GM12878 (cell line): ENCODE data around the gene NUCB1.

ENCODE experiments used
- CHD4 ChIP-seq: fragments of 200-600 bp; sonication (generic); IDR thresholded peaks from 2 replicates; pipeline ENCODE4 v1.6.1; 2016; ENCODE audit warnings: mild to moderate bottlenecking
- GABPA ChIP-seq: IDR thresholded peaks from 2 replicates; pipeline ENCODE4 v1.6.1; 2014; ENCODE audit warnings: antibody characterized with exemption, low read depth, mild to moderate bottlenecking, inconsistent platforms
- JUND ChIP-seq: IDR thresholded peaks from 2 replicates; pipeline ENCODE4 v1.6.1; 2012; ENCODE audit warnings: low read depth, mild to moderate bottlenecking, low read length, improper control_type of control experiment, moderate library complexity
- POLR2A ChIP-seq: IDR thresholded peaks from 2 replicates; pipeline ENCODE4 v1.6.1; 2011; ENCODE audit warnings: low read depth, mild to moderate bottlenecking, low read length
- POLR2AphosphoS5 ChIP-seq: IDR thresholded peaks from 2 replicates; pipeline ENCODE4 v1.6.1; 2011; ENCODE audit warnings: mild to moderate bottlenecking, low read length, inconsistent platforms
- TARDBP ChIP-seq: IDR thresholded peaks from 2 replicates; pipeline ENCODE4 v1.6.1; 2016; ENCODE audit warnings: borderline replicate concordance
- TF ChIP-seq, protein P1 (sequence below): IDR thresholded peaks from 2 replicates; pipeline ENCODE4 v1.6.1; 2011; ENCODE audit warnings: low read depth, low read length, improper control_type of control experiment, borderline replicate concordance
- TF ChIP-seq, protein P2 (sequence below): fragments of 450-650 bp; IDR thresholded peaks from 2 replicates; pipeline ENCODE4 v1.6.1; 2018; ENCODE audit warnings: mild to moderate bottlenecking, low read depth, moderate library complexity; ENCODE audit not compliant: partially characterized antibody
- TF ChIP-seq, protein P3 (sequence below), 3 experiments: IDR thresholded peaks in 2 of 3; conservative IDR thresholded peaks in 1 of 3; 2 replicates each; pipeline ENCODE4 v1.5.1; 2011; ENCODE audit warnings: low read depth in 3 of 3, low read length in 3 of 3, mild to moderate bottlenecking in 3 of 3, control low read depth in 2 of 3, moderate library complexity in 2 of 3, inconsistent platforms in 1 of 3, mixed read lengths in 1 of 3; ENCODE audit not compliant: control insufficient read depth in 2 of 3, insufficient read depth in 1 of 3; ENCODE audit errors: extremely low read depth in 1 of 3
- TF ChIP-seq, protein P4 (sequence below): IDR thresholded peaks from 2 replicates; pipeline ENCODE4 v1.6.1; 2012; ENCODE audit warnings: low read length, inconsistent platforms
- TF ChIP-seq, protein P5 (sequence below): fragments of 450-650 bp; IDR thresholded peaks from 2 replicates; pipeline ENCODE4 v1.6.1; 2016; ENCODE audit warnings: mild to moderate bottlenecking, moderate library complexity, borderline replicate concordance

DNA sequence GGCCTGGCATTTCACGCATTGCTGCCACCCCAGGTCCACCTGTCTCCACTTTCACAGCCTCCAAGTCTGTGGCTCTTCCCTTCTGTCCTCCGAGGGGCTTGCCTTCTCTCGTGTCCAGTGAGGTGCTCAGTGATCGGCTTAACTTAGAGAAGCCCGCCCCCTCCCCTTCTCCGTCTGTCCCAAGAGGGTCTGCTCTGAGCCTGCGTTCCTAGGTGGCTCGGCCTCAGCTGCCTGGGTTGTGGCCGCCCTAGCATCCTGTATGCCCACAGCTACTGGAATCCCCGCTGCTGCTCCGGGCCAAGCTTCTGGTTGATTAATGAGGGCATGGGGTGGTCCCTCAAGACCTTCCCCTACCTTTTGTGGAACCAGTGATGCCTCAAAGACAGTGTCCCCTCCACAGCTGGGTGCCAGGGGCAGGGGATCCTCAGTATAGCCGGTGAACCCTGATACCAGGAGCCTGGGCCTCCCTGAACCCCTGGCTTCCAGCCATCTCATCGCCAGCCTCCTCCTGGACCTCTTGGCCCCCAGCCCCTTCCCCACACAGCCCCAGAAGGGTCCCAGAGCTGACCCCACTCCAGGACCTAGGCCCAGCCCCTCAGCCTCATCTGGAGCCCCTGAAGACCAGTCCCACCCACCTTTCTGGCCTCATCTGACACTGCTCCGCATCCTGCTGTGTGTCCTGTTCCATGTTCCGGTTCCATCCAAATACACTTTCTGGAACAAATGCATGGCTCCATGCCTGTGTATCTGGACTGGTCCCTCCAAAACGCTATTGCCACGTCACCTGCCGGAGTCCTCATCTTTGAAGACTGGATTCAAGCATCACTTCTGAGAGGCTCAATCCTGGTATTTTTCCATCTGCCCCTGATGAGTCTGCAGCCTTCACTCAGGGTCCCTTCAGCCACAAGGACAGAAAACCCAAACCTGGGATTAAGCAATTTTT, 22.7 kb downstream of the NUCB1 start:
- TF ChIP-seq, protein P1, sequence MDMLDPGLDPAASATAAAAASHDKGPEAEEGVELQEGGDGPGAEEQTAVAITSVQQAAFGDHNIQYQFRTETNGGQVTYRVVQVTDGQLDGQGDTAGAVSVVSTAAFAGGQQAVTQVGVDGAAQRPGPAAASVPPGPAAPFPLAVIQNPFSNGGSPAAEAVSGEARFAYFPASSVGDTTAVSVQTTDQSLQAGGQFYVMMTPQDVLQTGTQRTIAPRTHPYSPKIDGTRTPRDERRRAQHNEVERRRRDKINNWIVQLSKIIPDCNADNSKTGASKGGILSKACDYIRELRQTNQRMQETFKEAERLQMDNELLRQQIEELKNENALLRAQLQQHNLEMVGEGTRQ = no peak
- TF ChIP-seq, protein P2, sequence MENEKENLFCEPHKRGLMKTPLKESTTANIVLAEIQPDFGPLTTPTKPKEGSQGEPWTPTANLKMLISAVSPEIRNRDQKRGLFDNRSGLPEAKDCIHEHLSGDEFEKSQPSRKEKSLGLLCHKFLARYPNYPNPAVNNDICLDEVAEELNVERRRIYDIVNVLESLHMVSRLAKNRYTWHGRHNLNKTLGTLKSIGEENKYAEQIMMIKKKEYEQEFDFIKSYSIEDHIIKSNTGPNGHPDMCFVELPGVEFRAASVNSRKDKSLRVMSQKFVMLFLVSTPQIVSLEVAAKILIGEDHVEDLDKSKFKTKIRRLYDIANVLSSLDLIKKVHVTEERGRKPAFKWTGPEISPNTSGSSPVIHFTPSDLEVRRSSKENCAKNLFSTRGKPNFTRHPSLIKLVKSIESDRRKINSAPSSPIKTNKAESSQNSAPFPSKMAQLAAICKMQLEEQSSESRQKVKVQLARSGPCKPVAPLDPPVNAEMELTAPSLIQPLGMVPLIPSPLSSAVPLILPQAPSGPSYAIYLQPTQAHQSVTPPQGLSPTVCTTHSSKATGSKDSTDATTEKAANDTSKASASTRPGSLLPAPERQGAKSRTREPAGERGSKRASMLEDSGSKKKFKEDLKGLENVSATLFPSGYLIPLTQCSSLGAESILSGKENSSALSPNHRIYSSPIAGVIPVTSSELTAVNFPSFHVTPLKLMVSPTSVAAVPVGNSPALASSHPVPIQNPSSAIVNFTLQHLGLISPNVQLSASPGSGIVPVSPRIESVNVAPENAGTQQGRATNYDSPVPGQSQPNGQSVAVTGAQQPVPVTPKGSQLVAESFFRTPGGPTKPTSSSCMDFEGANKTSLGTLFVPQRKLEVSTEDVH = no peak
- TF ChIP-seq, protein P3, sequence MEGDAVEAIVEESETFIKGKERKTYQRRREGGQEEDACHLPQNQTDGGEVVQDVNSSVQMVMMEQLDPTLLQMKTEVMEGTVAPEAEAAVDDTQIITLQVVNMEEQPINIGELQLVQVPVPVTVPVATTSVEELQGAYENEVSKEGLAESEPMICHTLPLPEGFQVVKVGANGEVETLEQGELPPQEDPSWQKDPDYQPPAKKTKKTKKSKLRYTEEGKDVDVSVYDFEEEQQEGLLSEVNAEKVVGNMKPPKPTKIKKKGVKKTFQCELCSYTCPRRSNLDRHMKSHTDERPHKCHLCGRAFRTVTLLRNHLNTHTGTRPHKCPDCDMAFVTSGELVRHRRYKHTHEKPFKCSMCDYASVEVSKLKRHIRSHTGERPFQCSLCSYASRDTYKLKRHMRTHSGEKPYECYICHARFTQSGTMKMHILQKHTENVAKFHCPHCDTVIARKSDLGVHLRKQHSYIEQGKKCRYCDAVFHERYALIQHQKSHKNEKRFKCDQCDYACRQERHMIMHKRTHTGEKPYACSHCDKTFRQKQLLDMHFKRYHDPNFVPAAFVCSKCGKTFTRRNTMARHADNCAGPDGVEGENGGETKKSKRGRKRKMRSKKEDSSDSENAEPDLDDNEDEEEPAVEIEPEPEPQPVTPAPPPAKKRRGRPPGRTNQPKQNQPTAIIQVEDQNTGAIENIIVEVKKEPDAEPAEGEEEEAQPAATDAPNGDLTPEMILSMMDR (IDR thresholded peaks at IDR 0.05 in 2 of 3, conservative IDR thresholded peaks at IDR 0.05 in 1 of 3; ENCODE audit: control insufficient read depth in 2 of 3, extremely low read depth in 1 of 3, insufficient read depth in 1 of 3, low read depth in 3 of 3, low read length in 3 of 3) = no peak
- no peak for TF ChIP-seq TARDBP
- TF ChIP-seq, protein P4, sequence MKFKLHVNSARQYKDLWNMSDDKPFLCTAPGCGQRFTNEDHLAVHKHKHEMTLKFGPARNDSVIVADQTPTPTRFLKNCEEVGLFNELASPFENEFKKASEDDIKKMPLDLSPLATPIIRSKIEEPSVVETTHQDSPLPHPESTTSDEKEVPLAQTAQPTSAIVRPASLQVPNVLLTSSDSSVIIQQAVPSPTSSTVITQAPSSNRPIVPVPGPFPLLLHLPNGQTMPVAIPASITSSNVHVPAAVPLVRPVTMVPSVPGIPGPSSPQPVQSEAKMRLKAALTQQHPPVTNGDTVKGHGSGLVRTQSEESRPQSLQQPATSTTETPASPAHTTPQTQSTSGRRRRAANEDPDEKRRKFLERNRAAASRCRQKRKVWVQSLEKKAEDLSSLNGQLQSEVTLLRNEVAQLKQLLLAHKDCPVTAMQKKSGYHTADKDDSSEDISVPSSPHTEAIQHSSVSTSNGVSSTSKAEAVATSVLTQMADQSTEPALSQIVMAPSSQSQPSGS = no peak
- no peak for TF ChIP-seq CHD4
- no peak for TF ChIP-seq POLR2A
- no peak for TF ChIP-seq JUND
- TF ChIP-seq POLR2AphosphoS5 = no peak
- no peak for TF ChIP-seq GABPA
- TF ChIP-seq, protein P5, sequence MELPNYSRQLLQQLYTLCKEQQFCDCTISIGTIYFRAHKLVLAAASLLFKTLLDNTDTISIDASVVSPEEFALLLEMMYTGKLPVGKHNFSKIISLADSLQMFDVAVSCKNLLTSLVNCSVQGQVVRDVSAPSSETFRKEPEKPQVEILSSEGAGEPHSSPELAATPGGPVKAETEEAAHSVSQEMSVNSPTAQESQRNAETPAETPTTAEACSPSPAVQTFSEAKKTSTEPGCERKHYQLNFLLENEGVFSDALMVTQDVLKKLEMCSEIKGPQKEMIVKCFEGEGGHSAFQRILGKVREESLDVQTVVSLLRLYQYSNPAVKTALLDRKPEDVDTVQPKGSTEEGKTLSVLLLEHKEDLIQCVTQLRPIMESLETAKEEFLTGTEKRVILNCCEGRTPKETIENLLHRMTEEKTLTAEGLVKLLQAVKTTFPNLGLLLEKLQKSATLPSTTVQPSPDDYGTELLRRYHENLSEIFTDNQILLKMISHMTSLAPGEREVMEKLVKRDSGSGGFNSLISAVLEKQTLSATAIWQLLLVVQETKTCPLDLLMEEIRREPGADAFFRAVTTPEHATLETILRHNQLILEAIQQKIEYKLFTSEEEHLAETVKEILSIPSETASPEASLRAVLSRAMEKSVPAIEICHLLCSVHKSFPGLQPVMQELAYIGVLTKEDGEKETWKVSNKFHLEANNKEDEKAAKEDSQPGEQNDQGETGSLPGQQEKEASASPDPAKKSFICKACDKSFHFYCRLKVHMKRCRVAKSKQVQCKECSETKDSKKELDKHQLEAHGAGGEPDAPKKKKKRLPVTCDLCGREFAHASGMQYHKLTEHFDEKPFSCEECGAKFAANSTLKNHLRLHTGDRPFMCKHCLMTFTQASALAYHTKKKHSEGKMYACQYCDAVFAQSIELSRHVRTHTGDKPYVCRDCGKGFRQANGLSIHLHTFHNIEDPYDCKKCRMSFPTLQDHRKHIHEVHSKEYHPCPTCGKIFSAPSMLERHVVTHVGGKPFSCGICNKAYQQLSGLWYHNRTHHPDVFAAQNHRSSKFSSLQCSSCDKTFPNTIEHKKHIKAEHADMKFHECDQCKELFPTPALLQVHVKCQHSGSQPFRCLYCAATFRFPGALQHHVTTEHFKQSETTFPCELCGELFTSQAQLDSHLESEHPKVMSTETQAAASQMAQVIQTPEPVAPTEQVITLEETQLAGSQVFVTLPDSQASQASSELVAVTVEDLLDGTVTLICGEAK = no peak
